Lower lobe of right lung (tissue), 2 donors: ENCODE data around the gene CACNA1F. TPM values are rescaled to one million over a fixed set of nuclear protein-coding genes. Genes with fewer than 3 reads are reported as not detected.
A peak's percentile ranks its signal among the peaks of the same experiment; 100 is the strongest.

Source experiments
- ATAC-seq, 2 donors: fragments of 200-7000 bp; cut with Tn5 transposase; one replicate each; pipeline ENCODE4 v1.9.1; 2020 to 2022; ENCODE audit warnings: mild to moderate bottlenecking in 2 of 2, moderate library complexity in 2 of 2
- DNase-seq: peaks from one replicate; pipeline ENCODE4 v3.0.0-alpha.2; 2020
- H3K27ac ChIP-seq: fragments of 200-600 bp; one replicate; pipeline ENCODE4 v1.8.0; 2022
- H3K27me3 ChIP-seq: fragments of 200-600 bp; one replicate; pipeline ENCODE4 v1.8.0; 2022; ENCODE audit warnings: low read depth
- H3K36me3 ChIP-seq: fragments of 200-600 bp; one replicate; pipeline ENCODE4 v1.8.0; 2022; ENCODE audit warnings: mild to moderate bottlenecking
- H3K4me1 ChIP-seq: fragments of 200-600 bp; one replicate; pipeline ENCODE4 v1.8.0; 2022
- H3K4me3 ChIP-seq: fragments of 200-600 bp; one replicate; pipeline ENCODE4 v1.8.0; 2022; ENCODE audit warnings: mild to moderate bottlenecking
- H3K9me3 ChIP-seq: fragments of 200-600 bp; one replicate; pipeline ENCODE4 v1.8.0; 2022
- intact Hi-C: fragments of 100-400 bp; cut with DNase I; formaldehyde crosslinking; loops from one replicate; pipeline ENCODE4 v1.11.0; 2022
- total RNA-seq: library from RNA; stranded (reverse); fragmentation: NEBNext Ultra II Directional; extraction: Animal tissue kit (Norgen Biotek cat#: 25700); gene quantifications from one replicate; pipeline ENCODE4 v1.2.1, GENCODE V29; 2021
- TF ChIP-seq, protein P1 (sequence below): fragments of 200-600 bp; IDR thresholded peaks from one replicate; pipeline ENCODE4 v1.8.0; 2022; ENCODE audit warnings: antibody characterized with exemption, mild to moderate bottlenecking
- donor health status: DM: no; HTN: yes; CAD: no; lungs with severe emphysema.

The CACNA1F gene
- total RNA-seq, 1 donor from 2014 or later: 1.4 TPM

- H3K9me3 ChIP-seq: no peaks in the 10 kb centered on the region
- H3K4me1 ChIP-seq: no peaks in the 10 kb centered on the region
- no peak for ATAC-seq
- intact Hi-C loops: no loop called here
- DNase-seq: no peak
- no peaks in the 10 kb centered on the region for H3K36me3 ChIP-seq
- H3K4me3 ChIP-seq: no peak overlapping the region
- no peaks in the 10 kb centered on the region for H3K27me3 ChIP-seq
- H3K27ac ChIP-seq: no peak overlapping the region
- TF ChIP-seq, protein P1, sequence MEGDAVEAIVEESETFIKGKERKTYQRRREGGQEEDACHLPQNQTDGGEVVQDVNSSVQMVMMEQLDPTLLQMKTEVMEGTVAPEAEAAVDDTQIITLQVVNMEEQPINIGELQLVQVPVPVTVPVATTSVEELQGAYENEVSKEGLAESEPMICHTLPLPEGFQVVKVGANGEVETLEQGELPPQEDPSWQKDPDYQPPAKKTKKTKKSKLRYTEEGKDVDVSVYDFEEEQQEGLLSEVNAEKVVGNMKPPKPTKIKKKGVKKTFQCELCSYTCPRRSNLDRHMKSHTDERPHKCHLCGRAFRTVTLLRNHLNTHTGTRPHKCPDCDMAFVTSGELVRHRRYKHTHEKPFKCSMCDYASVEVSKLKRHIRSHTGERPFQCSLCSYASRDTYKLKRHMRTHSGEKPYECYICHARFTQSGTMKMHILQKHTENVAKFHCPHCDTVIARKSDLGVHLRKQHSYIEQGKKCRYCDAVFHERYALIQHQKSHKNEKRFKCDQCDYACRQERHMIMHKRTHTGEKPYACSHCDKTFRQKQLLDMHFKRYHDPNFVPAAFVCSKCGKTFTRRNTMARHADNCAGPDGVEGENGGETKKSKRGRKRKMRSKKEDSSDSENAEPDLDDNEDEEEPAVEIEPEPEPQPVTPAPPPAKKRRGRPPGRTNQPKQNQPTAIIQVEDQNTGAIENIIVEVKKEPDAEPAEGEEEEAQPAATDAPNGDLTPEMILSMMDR: no peak
These were observed 34.4 kb downstream of the CACNA1F start for GRCh38 chrX:49198540-49199314.

- no peaks in the 10 kb centered on the region for H3K4me1 ChIP-seq
- no peaks in the 10 kb centered on the region for H3K9me3 ChIP-seq
- H3K27ac ChIP-seq: no peak overlapping the region
- TF ChIP-seq, protein P1: no peak
- ATAC-seq (no peak), DNase-seq (no peak)
- no peaks in the 10 kb centered on the region for H3K36me3 ChIP-seq
- intact Hi-C loops: no loop called here
- no peaks in the 10 kb centered on the region for H3K27me3 ChIP-seq
- H3K4me3 ChIP-seq: no peak overlapping the region
These were observed 35.5 kb downstream of the CACNA1F start for GRCh38 chrX:49197543-49198087.

DNA sequence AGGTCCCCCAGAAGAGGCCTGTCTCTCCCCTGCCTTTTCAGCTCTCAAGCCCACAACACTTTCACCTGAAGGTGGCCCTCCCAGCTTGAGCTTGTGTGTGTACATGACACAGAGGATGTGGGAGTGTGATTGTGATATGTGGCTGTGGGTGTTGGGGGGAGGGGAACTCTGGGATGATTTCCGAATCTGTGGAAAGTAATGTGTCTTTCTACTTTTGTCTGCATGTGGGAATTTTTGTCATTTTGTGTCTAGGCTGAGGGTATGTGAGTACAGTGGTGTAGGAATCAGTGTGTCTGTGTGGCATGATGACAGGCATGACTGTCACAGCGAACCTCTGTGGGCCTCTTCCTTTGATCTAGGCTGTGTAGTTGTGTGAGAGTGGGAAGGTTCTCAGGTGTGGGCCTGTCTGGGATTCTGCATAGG lies 39.6 kb downstream of the CACNA1F start:
- ATAC-seq (no peak), DNase-seq (no peak)
- TF ChIP-seq, protein P1: no peak
- H3K4me3 ChIP-seq: no peak overlapping the region
- H3K27ac ChIP-seq: no peak overlapping the region
- H3K4me1 ChIP-seq: peaks cover 5% of the 10 kb centered on the region
- no peaks in the 10 kb centered on the region for H3K9me3 ChIP-seq
- H3K36me3 ChIP-seq: no peaks in the 10 kb centered on the region
- H3K27me3 ChIP-seq: no peaks in the 10 kb centered on the region
- intact Hi-C loops: no loop called here

- Histone ChIP-seq H3K9me3 (no peaks in the 10 kb centered on the region), H3K27me3 (no peaks in the 10 kb centered on the region), H3K36me3 (no peaks in the 10 kb centered on the region), H3K4me1 (peaks cover 5% of the 10 kb centered on the region), H3K27ac (no peak overlapping the region), H3K4me3 (no peak overlapping the region)
- intact Hi-C loops: no loop called here
- no peak for ATAC-seq
- DNase-seq: no peak
- TF ChIP-seq, protein P1: peak; percentile 50
These were observed 40.3 kb downstream of the CACNA1F start for GRCh38 chrX:49192722-49193328.

DNA sequence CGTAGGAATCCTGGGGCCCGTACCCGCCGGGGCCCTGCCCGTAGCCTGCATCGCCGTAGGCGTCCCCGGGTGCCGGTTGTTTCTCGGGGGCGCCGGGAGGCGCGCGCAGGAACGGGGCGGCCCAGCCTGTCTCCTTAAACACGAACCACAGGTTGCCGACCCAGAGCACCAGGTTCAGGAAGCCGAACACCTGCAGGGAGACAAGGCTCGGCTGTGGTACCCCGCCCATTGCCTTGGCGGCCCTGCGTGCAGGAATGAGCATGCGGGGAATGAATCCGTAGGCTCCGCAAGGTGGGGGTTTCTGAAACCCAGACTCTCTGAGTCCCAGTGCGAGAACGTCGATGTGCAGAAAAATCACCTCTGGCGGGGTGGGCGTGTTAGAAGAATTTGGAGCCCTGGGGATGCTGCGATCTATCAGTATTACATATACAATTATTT lies 41.5 kb downstream of the CACNA1F start:
- Histone ChIP-seq H3K9me3 (no peaks in the 10 kb centered on the region), H3K27ac (peak overlapping the region; percentile 89), H3K36me3 (no peaks in the 10 kb centered on the region), H3K4me3 (peak overlapping the region; percentile 66), H3K27me3 (no peaks in the 10 kb centered on the region), H3K4me1 (peaks cover 5% of the 10 kb centered on the region)
- TF ChIP-seq, protein P1: no peak
- intact Hi-C loops: no loop called here
- DNase-seq (no peak), ATAC-seq (peak in 1 of 2 donors; percentile 3)
